GM18868 (cell line): ENCODE measurements around the gene ZNF343.

ENCODE experiments used
- ATAC-seq: cut with Tn5 transposase; IDR thresholded peaks from one replicate; pipeline ENCODE4 v1.9.1; 2021; ENCODE audit warnings: mild to moderate bottlenecking, moderate library complexity; ENCODE audit not compliant: unreplicated experiment

Gene ZNF343

GRCh38 chr20:2475850-2476741 lies 32.6 kb downstream of the ZNF343 start:
- ATAC-seq = no peak

DNA sequence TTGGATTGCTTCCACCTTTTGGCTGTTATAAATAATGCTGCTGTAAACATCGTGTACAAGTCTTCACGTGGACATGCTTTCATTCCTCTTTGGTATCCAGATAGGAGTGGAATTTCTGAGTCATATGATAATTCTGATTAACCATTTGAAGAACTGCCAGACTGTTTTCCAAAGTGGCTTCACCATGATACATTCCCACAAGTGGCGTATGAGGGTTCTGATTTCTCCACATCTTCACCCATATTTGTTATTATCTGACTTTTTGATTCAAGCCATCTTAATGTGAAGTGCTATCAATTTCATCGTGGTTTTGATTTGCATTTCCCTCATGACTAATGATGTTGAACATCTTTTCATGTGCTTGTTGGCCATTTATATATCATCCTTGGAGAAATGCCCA lies 35.2 kb downstream of the ZNF343 start:
- ATAC-seq = no peak

- ATAC-seq = peak; percentile 97
Measured at GRCh38 chr20:2470423-2471193, 38.1 kb downstream of the ZNF343 start, which contains the start of gene SNRPB. Gene SNRPB, minus strand, starts transcription at chr20:2470789. Its CDS starts 99 bp downstream, at chr20:2470690.

DNA sequence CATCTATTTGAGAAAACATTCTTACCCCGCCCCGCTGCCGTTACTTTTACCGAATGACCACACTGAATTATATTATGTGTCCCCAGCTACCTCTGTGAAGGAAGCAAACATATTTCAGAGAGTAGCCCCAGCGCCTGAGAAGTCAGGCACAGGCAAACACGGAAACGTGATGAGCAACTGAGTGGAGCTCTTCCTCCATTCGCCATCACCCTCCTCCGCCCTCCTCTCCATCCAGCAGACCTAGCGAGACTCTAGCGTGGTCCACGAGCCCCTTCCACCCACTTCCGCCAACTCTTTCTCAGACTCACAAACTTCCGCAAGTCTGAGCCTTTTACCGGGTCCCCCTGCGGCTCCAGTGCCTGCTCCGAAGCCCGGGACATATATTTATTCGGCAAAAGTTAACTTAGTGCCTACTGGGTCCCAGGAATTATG lies 38.7 kb downstream of the ZNF343 start:
- ATAC-seq = peak; percentile 28

- no peak for ATAC-seq
Measured at GRCh38 chr20:2468581-2469407, 39.9 kb downstream of the ZNF343 start.

DNA sequence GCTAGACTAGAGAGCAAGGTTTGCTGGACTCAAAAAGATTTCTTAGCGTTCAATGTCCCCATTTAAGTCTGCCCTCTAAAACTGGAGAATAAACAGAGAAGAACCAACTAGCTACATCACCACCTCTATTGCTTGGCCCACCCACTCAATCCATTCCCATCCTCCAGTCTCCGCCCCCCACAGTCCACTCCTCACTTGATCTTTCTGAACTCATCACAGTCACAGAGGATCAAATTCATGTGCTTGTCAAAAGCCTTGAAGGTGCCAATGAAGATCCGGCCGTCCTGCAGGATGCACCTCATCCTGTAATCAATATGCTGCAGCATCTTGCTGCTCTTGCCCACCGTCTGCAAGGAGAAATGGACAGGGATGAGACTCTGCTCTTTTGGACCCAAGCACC lies 41.3 kb downstream of the ZNF343 start:
- ATAC-seq = no peak

DNA sequence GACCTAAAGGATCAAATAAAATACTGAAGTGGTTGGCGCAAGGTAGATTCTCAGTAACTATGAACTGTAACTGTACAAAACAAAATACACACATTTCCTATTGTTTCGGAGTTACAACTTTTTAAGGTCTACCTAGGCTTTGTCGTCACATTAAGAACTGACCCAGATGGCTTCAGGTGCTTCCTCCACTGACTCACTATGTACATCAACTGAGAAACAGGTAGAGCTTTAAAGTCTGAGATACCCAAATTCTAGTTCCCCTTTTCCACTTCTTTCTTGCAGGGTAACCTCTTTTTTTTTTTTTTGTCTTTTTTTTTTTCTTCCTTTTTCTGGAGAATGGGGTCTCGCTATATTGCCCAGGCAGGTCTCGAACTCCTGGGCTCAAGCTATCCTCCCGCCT lies 43.6 kb downstream of the ZNF343 start:
- ATAC-seq = no peak

DNA sequence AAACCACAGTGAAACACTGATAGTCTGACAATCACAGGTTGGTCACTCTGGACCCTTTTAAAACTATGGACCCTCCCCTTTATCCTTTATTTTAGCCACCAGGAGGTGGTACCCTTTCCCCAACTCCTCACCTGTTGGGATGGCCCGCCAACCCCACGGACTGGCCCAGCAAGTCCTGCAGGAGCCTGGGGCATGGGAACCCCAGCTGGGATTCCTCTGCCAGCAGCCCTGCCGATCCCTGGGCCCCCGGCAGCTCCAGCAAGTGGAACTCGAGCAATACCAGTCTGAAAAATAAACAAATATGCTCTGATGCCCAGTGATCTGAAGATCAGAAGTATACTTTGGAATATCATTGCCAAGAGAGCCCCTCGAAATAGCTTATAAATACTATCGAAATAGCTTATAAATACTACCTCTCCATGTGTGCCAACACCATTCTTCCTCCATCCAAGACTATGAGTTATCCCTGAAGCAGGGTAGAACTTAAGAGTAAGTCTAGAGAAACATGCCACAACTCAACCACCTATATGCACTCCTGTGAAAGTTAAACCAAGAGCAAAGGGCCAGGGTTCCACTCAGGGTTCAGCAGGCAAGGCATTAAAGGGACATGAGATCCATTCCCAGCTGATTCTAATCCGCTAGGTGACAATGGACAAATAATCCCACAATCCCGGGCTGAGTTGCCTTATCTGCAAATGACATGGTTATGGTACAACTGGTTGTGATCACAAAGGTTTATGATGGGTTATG lies 44.9 kb downstream of the ZNF343 start:
- ATAC-seq = no peak

DNA sequence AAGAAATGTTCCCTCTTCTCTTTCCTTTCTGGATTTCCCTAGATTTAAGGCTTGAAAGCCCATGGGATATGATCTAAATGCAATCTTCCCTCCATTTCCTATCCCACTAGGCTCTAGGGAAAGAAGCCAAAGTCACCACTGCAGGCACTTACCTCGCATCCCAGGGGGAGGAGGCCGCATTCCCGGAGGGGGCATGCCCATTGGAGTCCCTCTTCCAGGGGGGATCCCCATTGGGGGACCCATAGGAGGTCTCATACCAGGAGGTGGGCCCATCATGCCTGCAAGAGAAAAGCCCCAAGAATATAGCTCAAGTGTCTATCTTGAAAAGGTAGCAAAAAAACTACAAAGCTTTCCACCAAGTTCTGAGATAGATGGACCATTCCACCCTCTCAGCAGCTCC lies 46.2 kb downstream of the ZNF343 start:
- no peak for ATAC-seq

DNA sequence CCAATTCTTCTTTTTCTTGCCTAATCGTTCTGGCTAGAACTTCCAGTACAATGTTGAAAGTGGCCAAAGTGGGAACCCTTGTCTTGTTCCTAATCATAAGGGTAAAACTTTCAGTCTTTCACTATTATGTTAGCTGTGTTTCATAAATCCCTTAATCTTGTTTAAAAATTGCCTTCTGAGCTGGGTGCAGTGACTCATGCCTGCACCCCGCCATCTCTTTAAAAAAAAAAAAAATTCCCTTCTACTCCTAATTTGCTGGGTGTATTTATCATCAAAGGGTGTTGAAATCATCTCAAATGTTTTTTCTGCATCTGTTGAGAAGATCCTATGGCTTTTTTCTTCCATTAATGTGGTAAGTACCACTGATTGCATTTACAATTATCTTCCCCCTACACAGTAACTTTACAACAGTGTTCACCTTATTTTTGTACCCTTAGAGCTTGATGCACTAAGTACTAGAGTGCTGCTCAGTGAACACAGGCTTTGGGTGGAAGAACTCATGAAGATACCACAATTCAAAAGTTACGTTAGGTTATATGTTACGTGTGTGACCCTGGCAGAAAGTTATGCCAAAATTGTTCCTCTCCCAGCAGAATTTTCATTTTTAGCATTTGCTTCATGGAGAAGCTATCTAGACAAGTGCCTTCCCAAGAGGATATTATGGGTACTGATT lies 47.8 kb downstream of the ZNF343 start:
- no peak for ATAC-seq

DNA sequence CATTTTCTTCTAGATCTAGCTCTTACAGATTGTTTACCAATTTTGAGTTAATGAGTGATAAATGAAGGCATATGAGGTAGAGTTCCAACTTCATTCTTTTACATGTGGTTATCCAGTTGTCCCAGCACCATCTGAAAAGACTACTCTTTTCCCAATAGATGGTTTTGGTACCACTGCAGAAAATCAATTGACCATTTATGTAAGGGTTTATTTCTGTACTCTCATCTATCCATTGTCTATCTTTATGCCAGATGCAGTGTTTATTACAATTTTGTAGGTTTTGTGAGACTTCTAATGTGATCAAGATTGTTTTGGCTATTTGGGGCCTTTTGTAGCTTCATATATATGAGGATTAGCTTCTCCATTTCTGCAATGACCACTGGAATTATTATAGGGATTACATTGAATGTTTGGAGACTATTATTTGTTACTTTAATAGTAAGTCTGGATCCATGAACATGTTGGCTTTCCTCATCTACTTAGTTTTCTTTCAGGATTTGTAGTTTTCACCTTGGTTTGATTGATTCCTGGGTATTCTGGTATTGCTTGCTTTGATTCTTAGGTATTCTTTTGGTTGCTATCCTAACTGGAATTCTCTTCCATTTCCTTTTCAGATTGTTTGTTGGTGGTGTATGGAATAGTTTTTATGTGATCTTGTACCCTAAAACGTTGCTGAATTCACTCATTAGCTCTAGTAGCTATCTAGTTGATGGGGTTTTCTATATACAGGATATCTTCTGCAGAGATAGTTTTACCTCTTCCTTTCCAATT lies 48.5 kb downstream of the ZNF343 start:
- no peak for ATAC-seq

DNA sequence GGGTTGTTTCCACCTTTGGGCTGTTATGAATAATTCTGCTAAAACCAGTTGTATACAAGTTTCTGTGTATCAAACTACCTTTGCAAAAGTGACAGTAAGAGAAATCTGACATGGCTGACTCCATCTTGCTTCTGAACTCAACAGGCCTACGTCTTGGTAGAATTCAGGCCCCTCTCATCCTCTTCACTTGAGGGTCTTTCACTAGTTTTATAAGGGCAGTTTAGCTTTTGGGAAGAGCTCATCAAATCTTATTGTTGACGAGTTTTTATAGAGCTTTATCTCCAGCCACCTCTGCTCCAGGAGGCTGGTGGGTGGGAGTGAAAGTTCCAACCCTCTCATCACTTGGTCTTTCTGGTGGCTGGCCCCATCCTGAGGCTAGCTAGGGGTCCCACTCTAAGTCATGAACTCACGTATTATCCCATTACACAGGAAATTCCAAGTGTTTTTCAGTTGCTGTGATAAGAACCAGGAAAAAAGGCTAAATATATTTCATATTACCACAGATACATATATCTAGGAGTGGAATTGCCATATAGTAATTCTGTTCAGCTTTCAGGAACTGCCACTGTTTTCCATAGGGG lies 49.7 kb downstream of the ZNF343 start:
- no peak for ATAC-seq

DNA sequence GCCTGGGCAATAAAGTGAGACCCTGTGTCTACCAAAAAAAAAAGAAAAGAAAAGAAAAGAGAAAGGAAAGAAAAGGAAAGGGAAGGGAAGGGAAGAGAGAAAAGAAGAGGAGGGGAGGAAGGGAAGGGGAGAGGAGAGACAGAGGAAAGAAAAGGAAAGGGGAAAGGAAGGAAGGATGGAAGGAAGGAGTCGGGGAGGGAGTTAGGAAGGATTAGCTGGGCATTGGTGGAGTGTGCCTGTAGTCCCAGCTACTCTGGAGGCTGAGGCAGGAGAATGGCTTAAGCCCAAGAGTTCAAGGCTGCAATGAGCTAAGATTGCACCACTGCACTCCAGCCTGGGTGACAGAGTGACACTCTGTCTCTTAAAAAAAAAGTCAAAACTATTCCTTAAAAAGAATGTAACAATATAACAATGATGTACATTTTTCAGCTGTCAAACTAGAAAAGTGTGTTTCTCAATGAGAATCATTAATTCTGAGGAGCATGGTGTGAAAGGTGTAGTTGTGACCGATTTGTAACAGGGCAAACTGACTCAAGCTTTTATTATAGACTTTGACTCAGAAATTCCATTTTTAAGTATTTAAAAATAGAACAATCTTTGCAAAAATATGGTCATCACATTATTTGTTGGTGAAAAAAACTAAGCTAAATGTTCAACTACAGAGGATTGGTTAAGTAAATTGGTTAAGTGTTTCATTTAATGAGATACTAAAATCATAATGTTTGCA lies 52.8 kb downstream of the ZNF343 start:
- ATAC-seq = no peak

- no peak for ATAC-seq
Measured at GRCh38 chr20:2453792-2454191, 54.9 kb downstream of the ZNF343 start.

DNA sequence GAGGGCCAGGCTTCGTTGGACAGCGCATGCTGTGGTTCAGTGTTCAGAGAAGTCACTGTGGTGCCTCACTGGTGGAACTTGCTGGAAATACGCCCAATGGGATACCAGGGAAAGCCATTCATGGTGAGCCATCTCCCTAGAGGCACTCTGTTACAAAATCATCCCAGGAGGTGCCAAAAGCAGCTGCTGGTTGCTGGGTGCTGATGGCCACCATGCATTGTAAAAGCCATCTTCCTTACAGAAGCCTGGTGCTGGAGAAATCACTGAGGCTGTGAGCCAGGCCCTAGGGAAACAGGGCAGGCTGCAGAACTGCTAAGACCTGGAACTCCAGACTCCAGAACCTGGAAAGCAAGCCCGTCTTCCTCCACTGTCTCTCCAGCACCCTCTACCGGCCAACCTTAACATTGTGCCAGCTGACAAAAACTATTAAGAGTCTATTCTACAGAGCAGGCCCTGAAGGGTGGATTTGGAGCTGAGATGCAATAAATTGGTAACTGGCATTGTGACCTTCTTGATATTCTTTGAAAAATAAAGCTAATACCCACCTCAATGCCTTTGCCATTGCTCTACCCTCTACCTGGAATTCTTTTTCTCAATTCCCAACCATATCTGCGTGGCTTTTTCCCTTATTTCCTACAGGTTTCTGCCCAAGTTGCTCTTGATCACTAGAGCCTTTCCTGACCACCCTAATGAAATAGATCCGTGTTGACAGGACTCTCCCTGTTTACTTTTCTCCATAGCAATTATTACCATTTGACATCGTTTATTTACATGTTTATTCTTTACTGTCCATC lies 56.6 kb downstream of the ZNF343 start:
- no peak for ATAC-seq

- ATAC-seq = no peak
Measured at GRCh38 chr20:2451422-2451821, 57.3 kb downstream of the ZNF343 start.

DNA sequence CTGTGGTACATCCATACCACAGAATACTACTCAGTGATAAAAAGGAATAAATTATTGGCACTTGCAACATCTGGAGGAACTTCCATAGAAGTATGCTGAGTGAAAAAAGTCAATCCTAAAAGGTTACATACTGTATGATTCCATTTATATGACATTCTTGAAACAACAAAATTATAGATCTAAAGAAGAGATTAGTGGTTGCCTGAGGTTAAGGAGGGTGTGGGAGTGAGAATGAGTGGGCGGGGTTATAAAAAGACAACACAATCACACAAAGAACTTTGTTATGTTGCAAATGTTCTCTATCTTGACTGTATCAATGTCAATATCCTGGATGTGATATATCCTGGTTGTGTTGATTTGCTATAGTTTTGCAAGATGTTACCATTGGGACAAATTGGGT lies 59.3 kb downstream of the ZNF343 start:
- no peak for ATAC-seq
